ENCODE data around the gene PLEKHA1. TPM values are rescaled to one million over a fixed set of nuclear protein-coding genes. Genes with fewer than 3 reads are reported as not detected.

Gene PLEKHA1
- total RNA-seq, 1 donor from 2014 or later: 35.3 TPM

DNA sequence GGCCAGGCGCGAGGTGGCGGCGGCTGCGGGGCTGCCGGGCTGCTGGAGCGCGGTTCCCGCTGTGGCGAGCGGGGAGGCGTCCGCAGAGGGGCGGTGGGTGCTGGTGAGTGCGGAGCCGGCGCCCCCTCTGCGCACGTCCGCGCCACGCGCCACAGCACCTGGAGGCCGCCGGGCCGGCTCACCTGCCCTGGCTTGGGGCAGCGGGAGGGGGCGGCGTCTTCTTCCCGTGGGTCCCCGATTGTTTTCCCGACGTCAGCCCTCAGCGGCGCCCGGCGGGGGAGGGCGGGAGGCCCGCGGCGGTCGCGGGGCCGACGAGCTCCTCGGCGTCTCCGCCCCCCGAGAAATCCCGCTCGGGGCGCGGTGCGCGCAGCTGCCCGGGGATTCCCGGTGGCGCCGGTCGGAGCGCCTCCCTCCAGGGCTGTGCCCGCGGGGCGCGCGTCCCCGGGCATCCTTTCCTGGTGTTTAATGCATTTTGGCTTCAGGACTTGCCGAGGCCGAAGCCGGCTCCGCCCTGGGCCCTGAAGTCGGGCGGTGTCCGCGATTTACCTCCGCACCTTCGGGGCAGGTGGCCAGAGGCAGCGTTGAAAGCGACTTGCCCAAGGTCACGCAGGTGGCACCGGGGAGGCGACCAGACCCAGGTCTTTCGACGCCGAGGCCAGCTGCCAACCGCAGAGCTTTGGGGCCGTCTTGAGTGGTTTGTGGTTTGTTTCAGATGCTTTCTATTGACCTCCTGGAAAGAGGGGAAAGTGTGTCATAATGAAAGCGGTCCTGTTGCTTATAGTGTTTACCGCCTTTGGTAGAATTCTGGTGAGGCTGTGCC, 561 bp downstream of the PLEKHA1 start:
- peaks cover 2% of the 10 kb centered on the region for H3K36me3 ChIP-seq (ENCODE audit: control insufficient read depth, insufficient read depth, low read length)
- peak; percentile 29 for DNase-seq (ENCODE audit: low read depth)
- TF ChIP-seq, protein P1, sequence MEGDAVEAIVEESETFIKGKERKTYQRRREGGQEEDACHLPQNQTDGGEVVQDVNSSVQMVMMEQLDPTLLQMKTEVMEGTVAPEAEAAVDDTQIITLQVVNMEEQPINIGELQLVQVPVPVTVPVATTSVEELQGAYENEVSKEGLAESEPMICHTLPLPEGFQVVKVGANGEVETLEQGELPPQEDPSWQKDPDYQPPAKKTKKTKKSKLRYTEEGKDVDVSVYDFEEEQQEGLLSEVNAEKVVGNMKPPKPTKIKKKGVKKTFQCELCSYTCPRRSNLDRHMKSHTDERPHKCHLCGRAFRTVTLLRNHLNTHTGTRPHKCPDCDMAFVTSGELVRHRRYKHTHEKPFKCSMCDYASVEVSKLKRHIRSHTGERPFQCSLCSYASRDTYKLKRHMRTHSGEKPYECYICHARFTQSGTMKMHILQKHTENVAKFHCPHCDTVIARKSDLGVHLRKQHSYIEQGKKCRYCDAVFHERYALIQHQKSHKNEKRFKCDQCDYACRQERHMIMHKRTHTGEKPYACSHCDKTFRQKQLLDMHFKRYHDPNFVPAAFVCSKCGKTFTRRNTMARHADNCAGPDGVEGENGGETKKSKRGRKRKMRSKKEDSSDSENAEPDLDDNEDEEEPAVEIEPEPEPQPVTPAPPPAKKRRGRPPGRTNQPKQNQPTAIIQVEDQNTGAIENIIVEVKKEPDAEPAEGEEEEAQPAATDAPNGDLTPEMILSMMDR (IDR thresholded peaks at IDR 0.05; ENCODE audit: insufficient read depth, low read length, severe bottlenecking): no peak
- no peak for FAIRE-seq
- H3K4me3 ChIP-seq (ENCODE audit: low read depth, low read length): peak overlapping the region; percentile 84
- H3K27me3 ChIP-seq (ENCODE audit: control insufficient read depth, insufficient read depth, low read length): no peaks in the 10 kb centered on the region

DNA sequence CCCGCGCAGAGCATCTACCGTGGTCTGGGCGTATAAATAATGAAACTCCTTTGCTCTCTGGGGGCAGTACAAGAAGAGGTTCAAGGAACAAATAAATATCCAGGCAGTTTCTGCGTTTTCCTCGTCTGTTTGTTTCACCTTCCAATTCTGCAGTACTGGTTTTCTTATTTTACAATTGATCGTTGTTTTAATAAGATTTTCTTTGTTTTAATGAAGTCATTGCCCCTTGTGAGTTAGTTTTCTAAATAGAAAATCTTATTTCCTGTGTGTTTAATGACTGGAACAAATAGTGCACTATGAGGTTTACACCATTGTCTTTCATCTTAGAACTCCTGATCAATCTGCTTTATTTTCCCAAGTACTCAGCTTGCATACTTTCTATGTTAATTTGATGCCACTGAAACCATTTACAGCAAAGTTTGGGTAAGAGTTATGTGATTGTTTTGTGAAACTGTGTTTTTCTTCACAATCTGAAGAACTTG, 1.2 kb downstream of the PLEKHA1 start:
- H3K36me3 ChIP-seq (ENCODE audit: control insufficient read depth, insufficient read depth, low read length): peaks cover 2% of the 10 kb centered on the region
- TF ChIP-seq, protein P1 (IDR thresholded peaks at IDR 0.05; ENCODE audit: insufficient read depth, low read length, severe bottlenecking): no peak
- H3K4me3 ChIP-seq (ENCODE audit: low read depth, low read length): peak overlapping the region; percentile 84
- DNase-seq (ENCODE audit: low read depth) (no peak), FAIRE-seq (no peak)
- H3K27me3 ChIP-seq (ENCODE audit: control insufficient read depth, insufficient read depth, low read length): no peaks in the 10 kb centered on the region

DNA sequence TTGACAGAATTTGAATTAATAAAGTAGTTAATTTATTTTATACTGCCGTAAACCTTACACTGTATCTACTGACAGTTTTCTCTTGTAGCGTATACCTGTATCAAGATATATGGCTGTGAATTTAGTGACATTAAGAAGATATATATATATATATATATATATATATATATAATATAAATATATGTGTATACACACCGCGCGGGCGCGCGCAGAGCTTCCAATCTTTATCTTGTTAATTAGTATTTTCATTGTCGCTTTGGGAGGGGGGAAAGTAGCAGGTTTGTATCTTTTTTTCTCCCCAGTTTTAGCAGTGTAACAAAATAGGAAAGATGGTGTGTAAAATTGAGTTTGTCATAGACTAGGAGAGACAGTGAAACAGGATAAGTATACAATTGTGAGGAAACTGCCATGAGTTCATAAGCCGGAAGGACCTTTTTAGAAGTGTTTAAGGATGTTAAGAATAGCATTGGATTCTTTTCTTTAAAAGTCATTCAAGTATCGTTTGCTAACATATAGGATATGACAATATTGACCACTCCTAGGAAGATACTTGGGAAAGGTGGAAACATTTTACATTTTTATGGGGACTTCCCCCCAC, 2.0 kb downstream of the PLEKHA1 start:
- no peak for FAIRE-seq
- TF ChIP-seq, protein P1 (IDR thresholded peaks at IDR 0.05; ENCODE audit: insufficient read depth, low read length, severe bottlenecking): no peak
- no peaks in the 10 kb centered on the region for H3K27me3 ChIP-seq (ENCODE audit: control insufficient read depth, insufficient read depth, low read length)
- peak overlapping the region; percentile 13 for H3K4me3 ChIP-seq (ENCODE audit: low read depth, low read length)
- DNase-seq (ENCODE audit: low read depth): peak; percentile 34
- peaks cover 2% of the 10 kb centered on the region for H3K36me3 ChIP-seq (ENCODE audit: control insufficient read depth, insufficient read depth, low read length)

DNA sequence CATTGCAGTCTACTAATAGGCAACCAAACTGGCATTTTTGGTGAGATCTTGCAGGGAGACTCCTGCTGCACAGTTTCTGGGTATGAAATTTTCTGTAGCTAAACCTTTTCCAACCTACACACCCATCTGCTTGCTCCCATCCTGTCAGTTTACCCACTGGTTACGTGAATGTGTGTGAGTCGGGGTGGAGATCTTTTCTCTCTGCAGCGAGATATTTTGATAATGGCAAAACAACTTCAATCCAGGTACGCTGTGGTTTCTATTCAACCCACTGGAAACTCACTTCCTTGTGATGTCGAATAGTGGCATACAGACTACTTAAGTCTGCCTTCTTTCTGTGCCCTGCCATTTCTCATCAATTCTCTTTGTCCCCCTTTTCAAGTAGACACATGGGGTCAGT, 4.5 kb downstream of the PLEKHA1 start:
- Histone ChIP-seq H3K27me3 (ENCODE audit: control insufficient read depth, insufficient read depth, low read length) (no peaks in the 10 kb centered on the region), H3K4me3 (ENCODE audit: low read depth, low read length) (no peak overlapping the region), H3K36me3 (ENCODE audit: control insufficient read depth, insufficient read depth, low read length) (peaks cover 2% of the 10 kb centered on the region)
- DNase-seq (ENCODE audit: low read depth) (no peak), FAIRE-seq (no peak)
- TF ChIP-seq, protein P1 (IDR thresholded peaks at IDR 0.05; ENCODE audit: insufficient read depth, low read length, severe bottlenecking): no peak

DNA sequence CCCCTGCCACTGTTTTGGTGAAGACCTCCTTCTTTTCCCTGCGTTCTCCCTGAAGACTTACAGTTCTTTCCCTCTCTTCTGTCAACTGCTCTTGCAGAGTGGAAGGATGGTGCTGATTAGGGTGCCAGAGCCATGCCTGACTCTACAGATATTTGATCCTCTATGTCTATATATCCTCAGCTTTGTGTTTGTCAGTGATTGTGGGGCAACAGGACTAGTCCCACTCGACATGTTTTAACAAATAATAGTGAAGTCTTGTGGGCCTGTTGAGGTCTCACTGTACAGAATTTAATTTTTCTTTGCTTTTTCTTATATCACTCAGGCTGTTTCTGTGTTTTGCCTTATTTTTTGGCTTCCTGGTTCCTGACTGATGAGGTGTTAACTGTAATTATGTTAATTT, 5.0 kb downstream of the PLEKHA1 start:
- no peak for FAIRE-seq
- TF ChIP-seq, protein P1 (IDR thresholded peaks at IDR 0.05; ENCODE audit: insufficient read depth, low read length, severe bottlenecking): no peak
- Histone ChIP-seq H3K27me3 (ENCODE audit: control insufficient read depth, insufficient read depth, low read length) (no peaks in the 10 kb centered on the region), H3K4me3 (ENCODE audit: low read depth, low read length) (no peak overlapping the region), H3K36me3 (ENCODE audit: control insufficient read depth, insufficient read depth, low read length) (peaks cover 2% of the 10 kb centered on the region)
- no peak for DNase-seq (ENCODE audit: low read depth)
